Measurements from ENCODE around the gene MLLT11.

MLLT11 gene

GRCh38 chr1:151060007-151060656, at the start of gene MLLT11:
TSS of gene MLLT11 (plus strand) at chr1:151060397. CDS start at chr1:151067225, 6,828 bp downstream.
- peak; percentile 96 for DNase-seq

GRCh38 chr1:151011154-151011850, 48.9 kb upstream of the MLLT11 start:
- peak; percentile 23 for DNase-seq

- DNase-seq = no peak
Measured at GRCh38 chr1:151012684-151013471, 47.3 kb upstream of the MLLT11 start.

GRCh38 chr1:151013518-151013917, 46.7 kb upstream of the MLLT11 start:
- DNase-seq = no peak

GRCh38 chr1:151024540-151025146, 35.6 kb upstream of the MLLT11 start:
- peak; percentile 81 for DNase-seq

- no peak for DNase-seq
Measured at GRCh38 chr1:151026460-151026859, 33.7 kb upstream of the MLLT11 start.

GRCh38 chr1:151032164-151032563, 28.0 kb upstream of the MLLT11 start:
- no peak for DNase-seq

- no peak for DNase-seq
Measured at GRCh38 chr1:151035167-151035566, 25.0 kb upstream of the MLLT11 start.

GRCh38 chr1:151036356-151036755, 23.8 kb upstream of the MLLT11 start, which contains the start of gene BNIPL:
TSS of gene BNIPL (plus strand) at chr1:151036586. CDS start at chr1:151036726, 140 bp downstream.
- no peak for DNase-seq

GRCh38 chr1:151037032-151037431, 23.2 kb upstream of the MLLT11 start:
- DNase-seq = no peak

GRCh38 chr1:151039521-151039920, 20.7 kb upstream of the MLLT11 start:
- DNase-seq = no peak

- DNase-seq = no peak
Measured at GRCh38 chr1:151043163-151043562, 17.0 kb upstream of the MLLT11 start.

- DNase-seq = peak; percentile 93
Measured at GRCh38 chr1:151047591-151047924, 12.6 kb upstream of the MLLT11 start, which contains the start of gene C1orf56. TSS of gene C1orf56 (plus strand) at chr1:151047751. CDS start at chr1:151047848, 97 bp downstream.

GRCh38 chr1:151047925-151048644, 12.1 kb upstream of the MLLT11 start:
- DNase-seq = peak; percentile 84

GRCh38 chr1:151048645-151049032, 11.6 kb upstream of the MLLT11 start:
- DNase-seq = no peak

- DNase-seq = no peak
Measured at GRCh38 chr1:151049458-151049857, 10.7 kb upstream of the MLLT11 start.

- no peak for DNase-seq
Measured at GRCh38 chr1:151050051-151050688, 10.0 kb upstream of the MLLT11 start.

- DNase-seq = no peak
Measured at GRCh38 chr1:151051356-151052009, 8.7 kb upstream of the MLLT11 start.

- no peak for DNase-seq
Measured at GRCh38 chr1:151054971-151055547, 5.1 kb upstream of the MLLT11 start.

GRCh38 chr1:151055581-151055980, 4.6 kb upstream of the MLLT11 start:
- no peak for DNase-seq

- DNase-seq = no peak
Measured at GRCh38 chr1:151056149-151056548, 4.0 kb upstream of the MLLT11 start.
